ENCODE results near the gene GFOD2.

GFOD2 gene

DNA sequence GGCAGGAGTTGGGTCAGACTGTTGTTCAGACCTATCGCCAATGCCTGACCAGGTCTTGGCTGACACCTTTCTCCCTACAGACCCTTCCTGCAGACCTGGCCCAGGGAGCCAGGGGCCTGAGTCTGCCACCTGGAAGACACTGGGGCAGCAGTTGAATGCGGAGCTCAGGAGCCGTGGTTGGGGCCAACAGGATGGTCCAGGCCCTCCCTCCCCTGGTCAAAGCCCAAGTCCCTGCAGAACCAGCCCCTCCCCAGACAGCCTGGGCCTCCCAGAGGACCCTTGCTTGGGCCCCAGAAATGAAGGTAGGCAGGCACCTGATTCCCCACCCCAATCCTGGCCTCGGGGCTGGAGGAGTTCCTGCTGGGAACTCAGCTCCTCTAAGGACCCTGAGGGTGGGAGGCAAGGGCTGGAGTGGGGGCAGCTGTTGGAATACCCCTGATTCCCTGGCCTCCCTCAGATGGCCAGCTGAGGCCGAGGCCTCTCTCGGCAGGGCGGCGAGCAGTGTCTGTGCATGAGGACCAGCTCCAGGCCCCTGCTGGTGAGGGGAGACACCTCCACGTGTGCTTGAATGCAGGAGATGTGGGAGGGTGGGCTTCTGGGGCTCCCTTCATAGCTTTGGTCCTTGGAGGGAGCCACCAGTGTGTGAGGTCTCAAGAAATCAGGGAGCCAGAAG is 62.6 kb downstream of the GFOD2 start:
- DNase-seq: no peak

GRCh38 chr16:67655363-67655762 is 63.8 kb downstream of the GFOD2 start:
- no peak for DNase-seq

DNA sequence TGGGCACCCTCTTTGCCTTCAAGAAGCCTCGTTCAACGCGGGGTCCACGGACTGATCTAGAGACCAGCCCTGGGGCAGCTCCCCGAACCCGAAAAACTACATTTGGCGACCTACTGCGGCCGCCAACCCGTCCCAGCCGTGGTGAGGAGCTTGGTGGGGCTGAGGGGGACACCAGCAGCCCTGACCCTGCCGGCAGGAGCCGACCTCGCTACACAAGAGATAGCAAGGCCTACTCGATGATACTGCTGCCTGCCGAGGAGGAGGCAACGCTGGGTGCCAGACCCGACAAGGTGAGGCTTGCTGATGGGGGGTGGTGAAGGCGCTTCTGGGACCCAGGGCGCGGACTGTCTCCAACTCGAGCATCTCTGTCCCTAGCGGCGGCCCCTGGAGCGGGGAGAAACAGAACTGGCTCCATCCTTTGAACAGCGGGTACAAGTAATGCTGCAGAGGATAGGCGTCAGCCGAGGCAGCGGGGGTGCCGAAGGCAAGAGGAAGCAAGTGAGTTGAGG is 64.7 kb downstream of the GFOD2 start:
- DNase-seq: no peak

DNA sequence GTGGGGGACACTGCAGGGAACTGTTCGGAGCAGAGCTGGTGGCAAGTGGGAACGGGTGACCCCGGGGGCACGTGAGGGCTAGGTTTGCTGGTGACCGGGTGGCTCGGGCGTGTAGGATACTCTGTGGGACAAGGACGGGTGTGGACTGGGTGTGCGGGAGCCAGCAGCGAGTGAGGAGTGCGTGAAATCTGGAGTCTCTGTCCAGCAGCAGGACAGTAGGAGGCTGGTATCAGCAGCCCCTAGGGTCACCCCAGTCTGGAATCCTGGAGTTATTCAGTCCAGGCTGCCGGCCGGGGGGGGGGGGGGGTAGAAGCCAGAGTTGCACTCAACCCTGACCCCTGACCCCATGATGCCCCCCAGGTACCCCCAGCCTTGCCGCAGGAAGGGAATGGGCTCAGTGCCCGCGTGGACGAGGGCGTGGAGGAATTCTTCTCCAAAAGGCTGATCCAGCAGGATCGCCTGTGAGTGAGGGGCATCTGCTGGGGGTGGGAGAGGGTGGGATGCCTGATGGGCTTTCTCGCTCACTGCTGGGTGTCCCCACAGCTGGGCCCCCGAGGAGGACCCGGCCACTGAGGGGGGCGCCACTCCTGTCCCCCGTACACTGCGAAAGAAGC is 65.2 kb downstream of the GFOD2 start:
- DNase-seq: no peak

GRCh38 chr16:67653128-67653788 is 65.9 kb downstream of the GFOD2 start:
- DNase-seq: no peak

DNA sequence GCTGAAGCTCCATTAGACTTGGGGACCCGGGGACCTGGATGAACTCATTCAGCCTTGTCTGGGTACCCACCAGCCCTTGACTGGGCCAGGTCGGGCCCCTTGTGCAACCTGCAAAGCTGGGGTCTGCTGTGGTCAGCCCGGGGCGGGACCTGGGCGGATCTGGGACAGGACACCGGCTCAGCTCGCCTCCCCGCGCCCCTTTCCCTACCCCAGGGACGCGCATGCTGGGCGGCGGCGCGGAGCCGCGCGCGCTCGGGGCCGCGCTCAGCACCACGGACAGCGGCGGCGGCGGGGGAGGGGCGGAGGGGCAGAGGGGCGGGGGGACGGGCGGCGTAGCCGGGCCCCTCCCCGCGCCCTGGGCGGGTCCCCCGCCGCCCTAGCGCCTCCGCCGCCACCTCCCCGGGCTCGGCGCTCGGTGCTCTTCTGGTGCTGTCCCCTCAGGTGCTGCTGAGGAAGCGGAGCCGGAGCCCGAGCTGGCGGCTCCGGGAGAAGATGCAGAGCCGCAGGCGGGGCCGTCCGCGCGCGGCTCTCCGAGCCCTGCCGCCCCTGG is 66.5 kb downstream of the GFOD2 start:
- DNase-seq: no peak

GRCh38 chr16:67651847-67652246 is 67.3 kb downstream of the GFOD2 start:
- no peak for DNase-seq

GRCh38 chr16:67651039-67651438 is 68.1 kb downstream of the GFOD2 start:
- DNase-seq: no peak

- no peak for DNase-seq
These were observed 69.1 kb downstream of the GFOD2 start for GRCh38 chr16:67650023-67650422.

- no peak for DNase-seq
These were observed 69.6 kb downstream of the GFOD2 start for GRCh38 chr16:67649494-67649931.

- no peak for DNase-seq
These were observed 70.2 kb downstream of the GFOD2 start for GRCh38 chr16:67648764-67649407.

- no peak for DNase-seq
These were observed 70.9 kb downstream of the GFOD2 start for GRCh38 chr16:67648088-67648763.

DNA sequence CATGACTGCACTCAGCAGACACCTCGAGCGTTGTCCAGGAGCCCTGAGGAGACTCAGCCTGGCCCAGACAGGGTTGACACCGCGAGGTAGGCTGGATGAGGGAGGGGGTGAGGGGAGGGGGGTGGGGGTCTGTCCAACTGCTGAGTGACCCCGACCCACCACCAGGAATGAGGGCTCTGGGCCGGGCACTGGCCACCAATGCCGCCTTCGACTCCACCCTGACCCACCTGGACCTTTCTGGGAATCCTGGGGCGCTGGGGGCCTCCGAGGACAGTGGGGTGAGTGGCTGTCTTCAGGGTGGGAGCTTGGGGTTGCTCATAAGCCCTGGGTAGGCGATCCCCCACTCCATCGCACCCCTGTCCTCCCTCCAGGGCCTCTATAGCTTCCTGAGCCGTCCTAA is 71.4 kb downstream of the GFOD2 start:
- DNase-seq: no peak

DNA sequence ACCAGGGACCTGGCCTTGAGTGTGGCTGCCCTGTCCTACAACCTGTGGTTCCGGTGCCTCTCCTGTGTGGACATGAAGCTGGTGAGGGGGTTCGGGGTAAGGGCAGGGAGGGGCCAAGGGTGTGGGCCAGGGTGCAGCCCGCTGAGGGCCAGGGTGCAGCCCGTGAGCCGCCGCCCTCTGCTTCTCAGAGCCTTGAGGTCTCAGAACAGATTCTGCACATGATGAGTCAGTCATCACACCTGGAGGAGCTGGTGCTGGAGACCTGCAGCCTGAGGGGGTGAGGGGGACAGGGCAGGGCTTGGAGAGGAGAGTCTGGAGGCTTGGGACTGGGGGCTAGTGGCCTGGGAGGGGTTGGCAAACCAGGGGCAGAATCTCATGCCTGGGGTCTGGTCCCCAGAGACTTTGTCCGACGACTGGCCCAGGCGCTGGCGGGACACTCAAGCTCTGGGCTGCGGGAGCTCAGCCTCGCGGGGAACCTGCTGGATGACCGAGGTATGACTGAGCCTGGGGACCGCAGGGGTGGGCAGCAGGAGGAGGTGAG is 71.9 kb downstream of the GFOD2 start:
- DNase-seq: no peak

DNA sequence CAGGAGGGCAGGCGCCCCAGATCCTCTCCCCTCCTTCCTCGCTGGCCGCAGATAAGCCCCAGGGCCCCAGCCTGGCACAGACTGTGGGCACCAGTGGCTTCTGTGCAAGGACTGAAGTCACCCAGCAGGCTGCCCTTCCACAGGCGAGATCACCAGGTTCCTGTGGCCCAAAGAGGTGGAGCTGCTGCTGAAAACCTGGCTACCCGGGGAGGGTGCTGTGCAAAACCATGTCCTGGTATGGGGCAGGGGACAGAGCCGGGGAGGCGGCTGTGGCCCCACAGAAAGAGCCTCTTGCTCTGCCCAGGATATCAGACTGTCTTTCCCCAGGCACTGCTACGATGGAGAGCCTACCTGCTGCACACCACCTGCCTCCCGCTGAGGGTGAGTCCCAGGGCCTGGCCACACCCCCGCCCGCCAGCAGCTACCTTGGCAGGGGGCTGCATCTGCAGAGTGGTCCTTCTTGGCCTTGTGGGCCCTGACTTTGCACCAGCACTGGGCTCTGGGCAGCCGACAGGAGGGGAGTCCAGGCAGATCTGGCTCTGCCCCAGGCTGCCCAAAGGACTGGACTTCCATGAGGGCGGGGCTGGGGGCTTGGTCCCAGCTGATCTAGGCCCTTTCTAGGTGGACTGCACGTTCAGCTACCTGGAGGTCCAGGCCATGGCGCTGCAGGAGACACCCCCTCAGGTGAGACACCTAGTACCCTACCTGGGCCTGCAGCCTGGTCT is 73.6 kb downstream of the GFOD2 start:
- no peak for DNase-seq

GRCh38 chr16:67644038-67644437 is 75.1 kb downstream of the GFOD2 start:
- DNase-seq: no peak

GRCh38 chr16:67641779-67642708 is 77.1 kb downstream of the GFOD2 start:
- no peak for DNase-seq

DNA sequence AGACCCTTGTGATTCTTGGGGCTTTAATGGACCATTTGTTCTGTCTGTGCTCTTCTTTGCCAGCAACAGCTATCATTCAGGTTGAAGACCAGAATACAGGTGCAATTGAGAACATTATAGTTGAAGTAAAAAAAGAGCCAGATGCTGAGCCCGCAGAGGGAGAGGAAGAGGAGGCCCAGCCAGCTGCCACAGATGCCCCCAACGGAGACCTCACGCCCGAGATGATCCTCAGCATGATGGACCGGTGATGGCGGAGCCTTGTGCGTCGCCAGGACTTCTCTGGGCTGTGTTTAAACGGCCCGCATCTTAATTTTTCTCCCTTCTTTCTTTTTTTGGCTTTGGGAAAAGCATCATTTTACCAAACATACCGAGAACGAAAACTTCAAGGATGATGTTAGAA is 81.5 kb downstream of the GFOD2 start:
- DNase-seq: no peak

DNA sequence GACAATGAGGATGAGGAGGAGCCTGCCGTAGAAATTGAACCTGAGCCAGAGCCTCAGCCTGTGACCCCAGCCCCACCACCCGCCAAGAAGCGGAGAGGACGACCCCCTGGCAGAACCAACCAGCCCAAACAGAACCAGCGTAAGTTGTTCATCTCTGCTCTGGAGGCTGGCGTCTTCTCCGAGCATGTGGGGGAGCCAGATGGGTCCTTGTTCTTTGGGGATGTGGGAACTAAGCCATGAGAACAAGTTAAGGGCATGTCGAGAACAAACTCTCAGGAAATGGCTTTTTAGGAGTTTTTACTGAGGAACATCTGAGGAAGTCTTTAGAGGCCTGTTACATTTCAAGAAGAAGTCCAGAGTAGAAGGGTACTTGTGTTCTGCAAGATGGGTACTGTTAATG is 82.4 kb downstream of the GFOD2 start:
- no peak for DNase-seq

GRCh38 chr16:67632415-67633172 is 86.5 kb downstream of the GFOD2 start:
- no peak for DNase-seq
